ENCODE results near the gene TMEM243. TPM values are rescaled to one million over a fixed set of nuclear protein-coding genes. Genes with fewer than 3 reads are reported as not detected.
"Not testable (repeated sequence)": the region's sequence is repeated elsewhere in the genome, so short reads cannot be mapped to it uniquely, and the experiment has no call there.

Gene TMEM243
- polyA plus RNA-seq, 1 experiment = 50.2 TPM

GRCh38 chr7:87204933-87205332 is 14.6 kb downstream of the TMEM243 start:
- POLR2A ChIA-PET = no interaction called here
- DNase-seq (ENCODE audit: low read depth, low spot score) = no peak
- TF ChIP-seq CTCF (IDR thresholded peaks at IDR 0.05; ENCODE audit: low read depth, low read length) = no peak
- Histone ChIP-seq H3K27me3 (ENCODE audit: control insufficient read depth, insufficient read depth, low read length) (no peaks in the 10 kb centered on the region), H3K4me3 (ENCODE audit: low read depth, low read length) (no peak overlapping the region), H3K9me3 (ENCODE audit: control insufficient read depth, insufficient read depth, low read length) (peaks cover 8% of the 10 kb centered on the region), H3K27ac (ENCODE audit: low read depth, low read length) (no peak overlapping the region)
- CTCF ChIA-PET = no interaction called here

GRCh38 chr7:87203929-87204328 is 15.6 kb downstream of the TMEM243 start:
- DNase-seq (ENCODE audit: low read depth, low spot score); CTCF ChIA-PET; H3K4me3 ChIP-seq (ENCODE audit: low read depth, low read length); H3K27me3 ChIP-seq (ENCODE audit: control insufficient read depth, insufficient read depth, low read length); POLR2A ChIA-PET; H3K27ac ChIP-seq (ENCODE audit: low read depth, low read length); H3K9me3 ChIP-seq (ENCODE audit: control insufficient read depth, insufficient read depth, low read length): not testable (repeated sequence)

- Histone ChIP-seq H3K27ac (ENCODE audit: low read depth, low read length) (no peak overlapping the region), H3K9me3 (ENCODE audit: control insufficient read depth, insufficient read depth, low read length) (peaks cover 8% of the 10 kb centered on the region), H3K4me3 (ENCODE audit: low read depth, low read length) (no peak overlapping the region), H3K27me3 (ENCODE audit: control insufficient read depth, insufficient read depth, low read length) (no peaks in the 10 kb centered on the region)
- TF ChIP-seq CTCF (IDR thresholded peaks at IDR 0.05; ENCODE audit: low read depth, low read length) = no peak
- CTCF ChIA-PET = interaction anchor here (1.0 kb wide), 1 partner anchor 32 kb away, joined by 4 read pairs; no protein-coding TSS in a partner anchor
- POLR2A ChIA-PET = no interaction called here
- no peak for DNase-seq (ENCODE audit: low read depth, low spot score)
Observed at GRCh38 chr7:87202705-87203104, 16.8 kb downstream of the TMEM243 start.

- ChIA-PET CTCF (interaction anchor here (1.0 kb wide), 1 partner anchor 32 kb away, joined by 4 read pairs; no protein-coding TSS in a partner anchor), POLR2A (no interaction called here)
- H3K9me3 ChIP-seq (ENCODE audit: control insufficient read depth, insufficient read depth, low read length) = peaks cover 8% of the 10 kb centered on the region
- no peak overlapping the region for H3K4me3 ChIP-seq (ENCODE audit: low read depth, low read length)
- no peak for TF ChIP-seq CTCF (IDR thresholded peaks at IDR 0.05; ENCODE audit: low read depth, low read length)
- no peak overlapping the region for H3K27ac ChIP-seq (ENCODE audit: low read depth, low read length)
- no peak for DNase-seq (ENCODE audit: low read depth, low spot score)
- H3K27me3 ChIP-seq (ENCODE audit: control insufficient read depth, insufficient read depth, low read length) = no peaks in the 10 kb centered on the region
Observed at GRCh38 chr7:87202208-87202607, 17.3 kb downstream of the TMEM243 start.

GRCh38 chr7:87199700-87200450 is 19.7 kb downstream of the TMEM243 start:
- no peak overlapping the region for H3K27ac ChIP-seq (ENCODE audit: low read depth, low read length)
- H3K9me3 ChIP-seq (ENCODE audit: control insufficient read depth, insufficient read depth, low read length) = peaks cover 6% of the 10 kb centered on the region
- CTCF ChIA-PET = interaction anchor here (0.7 to 1.2 kb wide), 3 partner anchors 17 to 37 kb away, joined by 3 to 4 read pairs (median 3); no protein-coding TSS in a partner anchor
- no peak for TF ChIP-seq CTCF (IDR thresholded peaks at IDR 0.05; ENCODE audit: low read depth, low read length)
- POLR2A ChIA-PET = no interaction called here
- H3K4me3 ChIP-seq (ENCODE audit: low read depth, low read length) = no peak overlapping the region
- no peak for DNase-seq (ENCODE audit: low read depth, low spot score)
- H3K27me3 ChIP-seq (ENCODE audit: control insufficient read depth, insufficient read depth, low read length) = no peaks in the 10 kb centered on the region

Measured in AG04450 (cell line).